HG02884 (cell line): ENCODE results near the gene PRR14.

Source experiments
- ATAC-seq: cut with Tn5 transposase; IDR thresholded peaks from one replicate; pipeline ENCODE4 v1.9.1; 2021; ENCODE audit warnings: mild to moderate bottlenecking, moderate library complexity; ENCODE audit not compliant: unreplicated experiment

PRR14 gene

DNA sequence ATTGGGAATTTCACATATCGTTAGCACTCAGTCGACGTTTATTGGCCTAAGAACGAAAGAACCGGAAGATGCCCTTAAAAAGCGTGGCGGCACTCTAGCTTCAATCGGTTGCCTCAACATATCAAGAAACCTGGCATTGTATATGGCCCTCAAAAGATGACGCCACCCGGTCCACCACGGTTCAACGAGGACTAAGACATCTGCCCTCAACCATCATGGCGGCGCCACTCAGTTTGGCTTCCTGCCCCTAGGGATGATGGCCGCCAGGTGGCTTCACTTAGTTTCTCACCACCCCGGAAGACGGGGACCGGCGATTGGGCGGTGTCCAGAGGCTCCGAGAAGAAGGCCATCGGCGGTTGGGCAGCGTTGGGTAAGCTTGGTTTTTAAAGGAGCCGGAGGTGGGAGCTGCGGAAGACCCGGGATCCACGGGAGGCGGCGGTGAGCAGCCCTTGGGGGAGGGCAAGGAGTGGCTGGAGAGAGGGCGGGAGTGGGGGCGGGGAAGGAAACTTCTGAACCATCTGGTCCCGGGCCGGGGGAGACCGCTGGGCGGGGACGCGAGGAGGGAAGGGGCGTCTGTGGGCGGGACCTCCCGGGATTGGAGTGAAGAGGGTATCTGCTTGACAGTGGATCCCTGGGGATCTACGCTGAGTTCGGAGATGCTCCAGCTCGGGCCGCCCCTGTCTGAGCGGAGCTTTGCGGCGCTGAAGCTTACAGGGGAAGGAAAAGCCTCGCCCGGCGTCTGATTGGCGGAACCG, at the start of gene PRR14:
Gene PRR14, plus strand, starts transcription at position 592 of the 755 bp plus-strand sequence. CDS start 686 bp downstream, outside the sequence.
- peak; percentile 64 for ATAC-seq

DNA sequence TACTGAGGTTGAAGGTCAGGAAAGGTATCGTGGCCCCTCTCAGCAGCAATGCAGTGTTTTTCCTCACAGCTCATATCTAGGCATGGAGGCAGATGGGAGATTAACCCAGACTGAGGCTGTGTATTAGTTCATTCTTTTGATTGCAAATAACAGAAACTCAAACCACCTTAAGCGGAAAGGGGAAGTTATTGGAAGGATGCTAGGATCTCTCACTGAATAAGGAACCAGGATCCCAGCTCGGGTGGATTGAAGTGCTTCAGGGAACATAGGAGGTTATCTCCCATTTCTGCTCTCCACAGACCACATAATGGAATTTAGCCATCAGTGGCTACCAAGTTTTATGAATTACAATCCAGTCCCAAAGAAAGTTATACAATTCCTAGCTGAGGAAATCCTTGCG, 48.8 kb upstream of the PRR14 start:
- no peak for ATAC-seq

DNA sequence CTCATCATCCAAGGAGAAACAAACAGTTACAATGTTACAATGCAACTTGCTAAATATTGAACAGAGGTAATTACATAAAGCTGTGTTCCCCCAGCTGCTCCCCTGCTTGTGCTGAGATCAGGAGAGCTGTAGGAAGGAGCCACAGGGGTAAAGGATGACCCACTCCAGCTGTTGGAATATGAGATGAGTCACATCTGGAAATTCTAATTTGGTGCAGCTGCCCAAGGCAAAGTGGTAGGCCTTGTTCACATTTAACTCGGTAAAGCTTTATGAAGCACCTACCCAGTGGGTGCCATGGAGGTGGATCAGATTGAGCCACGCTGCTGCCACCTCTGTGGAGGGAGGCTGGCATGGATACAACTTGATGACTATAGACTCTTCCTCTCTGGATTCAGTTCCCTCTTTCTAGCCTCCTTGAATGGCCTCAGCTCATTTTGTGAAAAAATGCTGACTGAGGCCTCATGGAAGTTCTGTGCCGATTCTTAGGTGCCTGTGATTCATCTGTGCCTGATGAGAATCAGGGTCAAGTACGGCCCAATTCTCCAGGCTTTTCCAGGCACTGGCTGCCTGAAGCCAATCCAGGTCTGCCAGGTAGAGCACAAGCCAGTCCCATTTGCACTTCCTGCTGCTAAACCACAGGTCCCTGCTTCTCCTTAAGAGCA, 48.0 kb upstream of the PRR14 start:
- no peak for ATAC-seq

DNA sequence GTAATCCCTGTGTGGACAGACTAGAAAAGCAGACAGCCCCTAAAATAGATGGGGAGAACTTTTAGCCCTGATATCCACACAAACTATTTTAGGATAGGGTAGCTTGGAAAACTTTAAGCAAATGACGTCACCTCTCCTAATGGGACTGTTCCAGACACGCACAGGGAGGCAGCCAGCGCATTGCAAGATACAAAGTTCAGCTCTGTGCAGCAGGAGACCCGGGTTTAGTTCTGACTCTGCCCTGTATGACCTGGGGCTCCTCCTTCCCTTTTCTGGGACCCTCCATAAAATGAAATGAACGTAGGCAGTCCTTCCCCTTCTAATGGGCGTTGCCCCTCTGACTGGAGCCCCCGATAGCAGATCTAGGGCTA, 46.8 kb upstream of the PRR14 start:
- ATAC-seq = no peak

DNA sequence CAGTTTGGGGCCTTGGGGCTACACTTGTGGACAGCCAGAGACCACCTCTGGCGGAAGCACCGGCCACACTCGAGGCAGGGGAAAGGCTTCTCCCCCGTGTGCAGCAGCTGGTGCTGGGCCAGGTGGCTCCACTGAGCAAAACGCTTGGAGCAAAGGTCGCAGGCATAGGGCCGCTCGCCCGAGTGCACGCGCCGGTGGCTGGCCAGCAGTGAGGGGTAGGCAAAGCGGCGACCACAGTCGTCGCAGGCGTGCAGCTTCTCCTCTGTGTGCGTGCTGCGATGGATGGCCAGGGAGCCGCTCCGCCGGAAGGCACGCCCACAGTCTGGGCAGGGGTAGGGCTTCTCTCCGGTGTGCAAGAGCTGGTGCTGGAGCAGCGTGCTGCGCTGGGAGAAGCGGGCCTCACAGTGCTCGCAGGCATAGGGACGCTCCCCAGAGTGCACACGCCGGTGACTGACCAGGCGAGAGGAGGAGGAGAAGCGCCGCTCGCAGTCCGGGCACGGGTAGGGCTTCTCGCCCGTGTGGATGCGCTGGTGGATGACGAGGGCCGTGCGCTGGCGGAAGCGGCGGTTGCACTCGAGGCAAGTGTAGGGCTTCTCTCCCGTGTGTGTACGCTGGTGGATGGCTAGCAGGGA, 46.3 kb upstream of the PRR14 start:
- no peak for ATAC-seq

DNA sequence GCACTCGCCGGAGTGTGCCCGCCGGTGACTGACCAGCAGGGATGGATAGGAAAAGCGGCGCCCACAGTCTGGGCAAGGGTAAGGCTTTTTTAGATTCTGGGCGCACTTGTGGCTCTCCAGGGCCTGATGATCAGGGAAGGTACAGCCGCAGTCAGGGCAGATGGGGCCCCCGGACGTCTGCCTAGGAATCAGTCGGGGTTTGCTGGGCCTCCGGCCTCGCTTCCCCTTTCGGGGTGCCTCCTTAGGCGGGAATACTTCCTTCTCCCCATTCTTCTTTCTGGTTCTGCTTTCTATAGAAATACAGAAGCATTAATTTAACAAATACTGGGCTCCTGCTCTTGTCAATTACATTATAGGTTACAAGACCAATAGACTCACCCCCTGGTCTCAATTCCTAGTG, 45.6 kb upstream of the PRR14 start:
- no peak for ATAC-seq

DNA sequence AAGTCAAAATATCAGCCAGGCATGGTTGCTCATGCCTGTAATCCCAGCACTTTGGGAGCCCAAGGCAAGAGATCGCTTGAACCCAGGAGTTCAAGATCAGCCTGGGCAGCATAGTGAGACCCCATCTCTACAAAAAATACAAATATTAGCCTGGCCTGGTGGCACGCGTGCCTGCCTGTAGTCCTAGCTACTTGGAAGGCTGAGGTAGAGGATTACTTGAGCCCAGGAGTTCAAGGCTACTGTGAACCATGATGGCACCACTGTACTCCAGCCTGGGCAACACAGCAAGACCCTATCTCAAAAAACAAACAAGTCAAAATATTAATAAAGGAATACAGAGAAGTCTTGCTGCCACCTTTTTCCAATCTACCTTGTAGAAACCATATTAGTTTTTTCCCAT, 44.8 kb upstream of the PRR14 start:
- no peak for ATAC-seq

DNA sequence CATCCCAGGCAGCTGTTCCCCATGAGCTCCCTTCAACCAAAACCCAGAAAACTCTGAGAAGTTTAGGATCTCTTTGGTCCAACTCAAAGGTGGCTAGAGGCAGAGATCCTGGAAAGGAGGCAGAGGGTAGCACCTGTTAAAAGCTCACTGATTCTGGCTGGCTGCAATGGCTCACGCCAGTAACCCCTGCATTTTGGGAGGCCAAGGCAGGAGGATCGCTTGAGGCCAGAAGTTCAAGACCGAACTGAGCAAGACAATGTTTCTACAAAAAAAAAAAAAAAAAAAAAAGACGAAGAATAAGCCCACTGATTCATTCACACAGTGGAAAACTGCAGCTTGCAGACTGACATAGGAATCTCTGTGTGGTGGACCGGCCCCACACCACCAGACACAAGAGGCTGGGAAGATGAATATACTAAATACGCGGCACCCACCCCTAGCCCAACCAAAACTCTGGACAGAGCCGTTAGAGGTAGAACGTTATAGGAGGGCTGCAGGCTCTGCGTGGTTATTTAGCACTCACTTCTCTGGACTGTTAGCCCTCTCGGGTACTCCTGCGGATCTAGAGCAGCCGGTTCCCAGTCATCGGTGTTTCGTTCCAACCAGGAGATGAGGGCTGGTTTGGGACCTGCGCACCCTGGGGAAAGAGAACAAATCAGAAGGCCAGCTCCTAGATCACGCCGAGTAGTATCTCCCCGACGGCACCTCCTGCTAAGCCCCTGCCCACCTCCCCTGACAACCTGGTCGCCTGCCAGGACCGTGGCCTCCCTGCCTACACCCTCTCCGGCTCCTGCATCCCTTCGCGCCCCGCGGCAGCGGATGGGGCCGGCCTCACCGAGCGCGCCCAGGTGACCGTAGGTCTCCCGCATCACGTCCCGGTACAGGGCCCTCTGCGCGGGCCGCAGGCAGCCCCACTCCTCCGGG, 41.5 kb upstream of the PRR14 start:
- ATAC-seq = peak; percentile 11

DNA sequence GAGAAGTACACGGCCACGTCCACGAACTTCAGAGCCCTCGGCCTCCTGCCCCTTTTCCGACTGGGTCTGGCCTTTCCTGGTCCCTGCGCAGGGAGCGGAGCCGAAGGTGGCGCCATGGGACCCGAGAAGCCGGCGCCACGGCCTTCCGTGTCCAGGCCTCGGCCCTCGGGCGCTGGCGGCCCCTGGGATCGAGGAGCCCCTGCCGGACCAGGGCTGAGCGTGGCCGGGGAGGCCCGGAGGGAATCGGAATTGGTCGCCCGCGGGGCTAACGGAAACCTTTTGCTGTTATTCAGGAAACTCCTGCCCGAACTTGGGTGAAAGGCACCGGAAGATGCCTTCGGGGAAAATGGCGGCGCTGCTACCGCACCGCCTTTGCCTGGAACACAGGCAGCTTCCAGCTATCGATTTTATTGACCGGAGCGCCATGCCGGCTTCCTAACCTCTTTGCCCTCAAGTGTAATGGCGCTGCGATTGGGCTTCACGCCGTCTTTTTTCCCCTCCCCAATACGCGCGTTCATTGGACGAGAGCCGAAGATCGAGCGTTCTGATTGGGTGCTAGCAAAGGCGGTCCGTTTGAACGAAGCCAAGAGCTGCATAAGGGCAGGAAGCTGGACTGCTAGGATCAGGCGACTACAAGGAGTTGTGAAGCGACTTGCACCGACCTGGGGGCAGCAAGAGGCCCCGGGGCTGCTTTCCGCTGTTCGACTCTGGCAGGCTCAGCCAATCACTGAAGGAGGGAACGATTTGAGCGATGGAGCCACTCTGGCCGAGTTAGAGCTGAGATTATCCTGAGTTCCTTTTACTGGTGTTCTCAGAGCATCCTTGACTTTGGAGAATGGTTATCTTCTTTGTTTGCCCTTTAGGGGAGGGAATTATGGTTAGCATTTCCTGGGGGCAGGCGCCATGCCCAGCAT, 40.6 kb upstream of the PRR14 start, which contains the start of gene ZNF689:
Gene ZNF689, minus strand, starts transcription at position 464 of the 914 bp plus-strand sequence. Its CDS starts 348 bp downstream, at position 116.
- ATAC-seq = peak; percentile 87

DNA sequence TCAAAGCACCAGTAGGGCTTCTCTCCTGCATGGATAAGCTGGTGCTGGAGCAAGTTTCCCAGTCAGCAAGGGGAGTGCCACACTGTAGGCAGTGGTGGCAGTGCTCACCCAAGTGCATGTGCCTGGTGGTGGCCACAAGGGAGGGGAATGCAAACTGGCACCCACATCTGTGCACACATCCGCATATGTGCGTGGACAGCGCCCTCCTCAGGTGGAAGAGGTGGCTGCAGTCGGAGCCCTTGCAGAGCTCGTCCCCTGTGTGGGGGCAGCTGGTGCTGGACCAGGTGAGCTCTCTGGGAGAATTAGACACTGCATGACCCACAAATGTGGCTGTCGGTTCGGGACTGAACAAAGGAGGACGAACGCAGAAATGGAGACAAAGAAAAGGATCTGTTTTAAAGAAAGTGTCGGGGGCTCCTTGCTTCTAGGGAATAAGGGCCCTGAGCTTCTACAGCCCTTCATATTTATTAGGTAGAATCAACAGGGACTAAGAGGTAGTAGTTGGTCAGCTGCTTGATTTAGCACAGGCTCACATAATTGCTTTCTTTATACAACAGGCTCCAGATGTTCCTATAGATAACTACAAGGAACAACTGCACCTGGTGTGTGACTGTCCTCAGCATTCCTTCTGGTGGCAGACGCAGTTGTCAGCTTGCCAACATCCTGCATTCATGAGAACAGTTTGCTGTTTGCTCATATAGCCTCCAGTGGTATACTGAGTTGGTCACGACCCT, 35.2 kb upstream of the PRR14 start:
- ATAC-seq = no peak

DNA sequence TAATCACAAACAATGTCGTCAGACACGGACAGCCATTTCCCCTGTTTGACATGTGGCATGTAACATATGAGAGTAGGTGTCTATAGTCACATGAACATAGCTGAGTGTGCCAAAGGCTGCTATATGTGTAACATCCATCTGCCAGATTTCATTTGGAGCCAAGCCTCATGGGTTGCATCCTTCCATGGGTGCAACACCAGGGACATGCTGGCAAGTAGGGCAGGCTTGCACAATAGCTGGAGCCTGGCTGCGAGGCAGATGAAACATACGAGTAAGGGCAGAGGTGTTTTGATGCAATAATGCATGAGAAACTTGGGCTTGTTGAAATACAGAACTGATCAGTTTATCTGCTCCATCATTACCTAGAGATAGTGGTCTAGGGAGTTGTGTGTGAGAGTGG, 31.6 kb upstream of the PRR14 start:
- no peak for ATAC-seq

DNA sequence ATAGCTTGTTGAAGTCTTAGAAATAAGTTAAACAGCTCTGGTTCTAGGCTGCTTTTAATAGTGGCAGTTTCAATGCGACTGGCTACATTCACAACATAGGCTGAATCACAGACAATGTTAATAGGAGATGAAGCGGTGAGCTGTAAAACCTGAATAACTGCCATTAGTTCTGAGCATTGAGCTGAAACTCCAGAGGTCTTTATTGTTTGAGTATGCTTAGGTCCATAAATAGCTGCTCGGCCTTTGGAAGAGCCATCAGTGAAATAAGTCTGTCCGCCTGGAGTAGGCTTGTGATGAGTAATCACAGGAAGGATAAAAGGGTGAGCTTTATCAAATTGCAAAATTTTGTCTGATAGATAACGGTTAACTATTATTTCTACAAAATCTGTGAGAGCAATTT, 31.1 kb upstream of the PRR14 start:
- no peak for ATAC-seq

DNA sequence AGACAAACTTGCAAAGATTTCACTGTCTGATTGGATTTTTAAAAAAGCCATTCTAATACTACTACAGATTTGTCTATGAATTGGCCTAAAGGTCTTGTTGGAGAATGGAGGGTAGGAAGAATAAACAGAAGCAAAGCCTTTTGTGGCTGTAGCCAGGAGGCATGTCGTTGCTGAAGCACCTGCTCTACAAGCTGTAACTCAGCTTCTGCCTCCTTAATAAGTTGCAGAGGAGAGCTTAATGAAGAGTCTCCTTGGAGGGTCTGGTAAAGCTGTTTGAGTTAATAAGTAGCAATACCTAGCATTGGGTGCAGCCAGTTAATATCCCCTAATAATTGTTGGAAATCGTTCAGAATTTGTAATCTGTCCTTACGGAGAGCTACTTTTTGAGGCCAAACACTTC, 30.6 kb upstream of the PRR14 start:
- ATAC-seq = no peak

DNA sequence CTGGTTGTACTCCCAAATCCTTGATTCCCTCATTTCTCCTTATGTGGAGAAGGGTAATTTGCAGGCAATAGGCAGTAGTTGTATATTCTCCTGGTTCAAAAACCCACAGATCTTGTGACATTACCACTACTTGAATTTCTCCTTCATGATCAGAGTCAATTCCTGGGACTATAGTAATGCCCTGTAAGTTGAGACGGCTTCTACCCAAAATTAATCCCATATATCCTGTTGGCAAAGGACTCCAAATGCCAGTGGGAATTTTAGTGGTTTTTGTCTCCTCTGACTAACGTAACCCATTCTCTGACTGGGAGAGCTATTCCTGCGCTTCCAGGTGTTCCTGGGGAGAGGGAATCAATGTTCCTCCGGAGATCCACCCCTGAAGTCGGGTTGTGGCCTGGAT, 29.0 kb upstream of the PRR14 start:
- no peak for ATAC-seq

DNA sequence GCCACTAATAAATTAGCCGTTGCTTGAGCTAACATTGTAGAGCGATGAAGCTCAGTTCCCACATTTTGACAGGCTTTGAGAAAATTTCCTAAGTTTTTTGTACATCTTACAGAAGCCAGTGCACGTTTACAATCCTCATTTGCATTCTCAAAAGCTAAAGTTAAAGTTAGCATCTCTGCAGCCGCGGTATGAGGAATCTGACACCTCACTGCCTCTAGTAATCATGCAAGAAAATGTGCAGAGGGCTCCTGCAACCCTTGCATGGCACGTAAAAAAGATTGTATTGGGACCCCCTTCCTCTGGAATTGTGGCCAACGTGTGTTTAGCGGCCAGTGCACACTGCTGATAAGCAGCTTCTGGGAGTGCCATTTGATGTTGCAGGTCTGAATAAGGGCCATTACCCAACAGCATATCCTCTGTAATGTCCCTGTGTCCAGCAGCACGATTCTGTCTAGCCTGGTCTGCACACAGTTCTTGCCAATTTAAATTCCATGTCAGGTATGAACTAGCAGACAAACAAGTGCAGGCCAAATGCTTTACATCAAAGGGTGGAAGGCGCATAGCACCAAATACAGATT, 28.2 kb upstream of the PRR14 start:
- no peak for ATAC-seq

DNA sequence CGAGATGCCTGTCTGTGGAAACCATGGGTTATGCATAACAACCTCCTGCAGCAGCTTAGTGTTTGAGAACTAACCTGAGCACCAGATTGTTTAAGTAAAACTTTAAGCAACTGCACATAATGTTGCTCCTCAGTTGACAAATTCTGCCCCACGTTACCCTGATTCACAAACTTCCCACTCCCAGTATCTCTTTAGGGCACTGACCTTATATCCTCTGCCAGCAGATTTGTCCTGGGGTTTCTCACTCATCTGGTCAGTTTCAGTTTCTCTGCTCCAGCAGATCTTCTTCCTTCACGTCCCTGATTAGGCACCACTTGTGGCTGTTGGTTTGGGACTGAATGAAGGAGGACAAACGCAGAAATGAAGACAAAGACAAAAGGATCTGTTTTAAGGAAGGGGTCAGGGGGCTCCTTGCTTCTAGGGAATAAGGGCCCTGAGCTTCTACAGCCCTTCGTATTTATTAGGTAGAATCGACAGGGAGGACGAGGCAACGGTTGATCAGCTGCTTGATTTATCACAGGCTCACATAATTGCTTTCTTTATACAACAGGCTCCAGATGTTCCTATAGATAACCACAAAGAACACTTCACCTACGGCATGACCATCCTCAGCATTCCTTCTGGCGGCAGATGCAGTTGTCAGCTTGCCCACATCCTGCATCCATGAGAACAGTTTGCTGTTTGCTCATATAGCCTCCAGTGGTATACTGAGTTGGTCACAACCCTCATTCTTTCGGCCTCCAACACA, 27.1 kb upstream of the PRR14 start:
- ATAC-seq = no peak

DNA sequence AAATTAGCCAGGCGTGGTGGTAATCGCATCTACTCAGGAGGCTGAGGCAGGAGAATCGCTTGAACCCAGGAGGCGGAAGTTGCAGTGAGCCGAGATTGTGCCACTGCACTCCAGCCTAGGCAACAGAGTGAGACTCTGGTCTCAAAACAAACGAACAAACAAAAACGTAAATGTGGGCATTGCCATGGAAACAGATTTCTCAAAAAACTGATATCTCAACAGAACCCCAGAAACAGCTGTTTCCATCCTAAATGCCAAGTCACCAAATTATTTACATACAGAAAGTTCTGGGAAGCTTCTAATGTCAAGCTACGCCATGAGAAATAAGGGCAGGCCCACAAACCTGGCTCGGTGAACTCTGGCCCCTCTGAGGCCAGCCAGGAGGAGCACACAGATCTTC, 24.5 kb upstream of the PRR14 start:
- no peak for ATAC-seq
